Measurements from ENCODE around the gene NELFCD. TPM values are rescaled to one million over a fixed set of nuclear protein-coding genes. Genes with fewer than 3 reads are reported as not detected.

Gene NELFCD
- total RNA-seq, 1 experiment from 2014 or later, result 179 TPM

GRCh38 chr20:58984691-58985090 is 3.6 kb downstream of the NELFCD start:
- Mint-ChIP-seq H3K4me1 (ENCODE audit: low read depth, unreplicated experiment) (peaks cover 27% of the 10 kb centered on the region), H3K9me3 (ENCODE audit: low read depth, unreplicated experiment) (no peaks in the 10 kb centered on the region), H3K27me3 (ENCODE audit: unreplicated experiment) (no peaks in the 10 kb centered on the region), H3K4me3 (ENCODE audit: low read depth, unreplicated experiment) (no peak overlapping the region), H3K36me3 (ENCODE audit: insufficient read depth, unreplicated experiment) (peaks cover 65% of the 10 kb centered on the region), H3K27ac (ENCODE audit: unreplicated experiment) (no peak overlapping the region)
- CTCF ChIA-PET, result interaction anchor here (0.6 kb wide), 1 partner anchor 12 kb away, joined by 5 read pairs; no protein-coding TSS in a partner anchor
- no peak for DNase-seq
- intact Hi-C loops (cut with micrococcal nuclease; ENCODE audit: unreplicated experiment), result loop anchor here (5.0 kb wide), 3 partner anchors 48 to 92 kb away; partner anchors contain the start of gene ATP5F1E
- BruUV-seq (replicated peaks), result no TSS peak
- TF ChIP-seq, protein P1, sequence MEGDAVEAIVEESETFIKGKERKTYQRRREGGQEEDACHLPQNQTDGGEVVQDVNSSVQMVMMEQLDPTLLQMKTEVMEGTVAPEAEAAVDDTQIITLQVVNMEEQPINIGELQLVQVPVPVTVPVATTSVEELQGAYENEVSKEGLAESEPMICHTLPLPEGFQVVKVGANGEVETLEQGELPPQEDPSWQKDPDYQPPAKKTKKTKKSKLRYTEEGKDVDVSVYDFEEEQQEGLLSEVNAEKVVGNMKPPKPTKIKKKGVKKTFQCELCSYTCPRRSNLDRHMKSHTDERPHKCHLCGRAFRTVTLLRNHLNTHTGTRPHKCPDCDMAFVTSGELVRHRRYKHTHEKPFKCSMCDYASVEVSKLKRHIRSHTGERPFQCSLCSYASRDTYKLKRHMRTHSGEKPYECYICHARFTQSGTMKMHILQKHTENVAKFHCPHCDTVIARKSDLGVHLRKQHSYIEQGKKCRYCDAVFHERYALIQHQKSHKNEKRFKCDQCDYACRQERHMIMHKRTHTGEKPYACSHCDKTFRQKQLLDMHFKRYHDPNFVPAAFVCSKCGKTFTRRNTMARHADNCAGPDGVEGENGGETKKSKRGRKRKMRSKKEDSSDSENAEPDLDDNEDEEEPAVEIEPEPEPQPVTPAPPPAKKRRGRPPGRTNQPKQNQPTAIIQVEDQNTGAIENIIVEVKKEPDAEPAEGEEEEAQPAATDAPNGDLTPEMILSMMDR (IDR thresholded peaks at IDR 0.05; ENCODE audit: unreplicated experiment), result no peak

GRCh38 chr20:58985656-58986055 is 4.6 kb downstream of the NELFCD start:
- Mint-ChIP-seq H3K27me3 (ENCODE audit: unreplicated experiment) (no peaks in the 10 kb centered on the region), H3K9me3 (ENCODE audit: low read depth, unreplicated experiment) (no peaks in the 10 kb centered on the region), H3K36me3 (ENCODE audit: insufficient read depth, unreplicated experiment) (peaks cover 70% of the 10 kb centered on the region), H3K4me1 (ENCODE audit: low read depth, unreplicated experiment) (peaks cover 27% of the 10 kb centered on the region), H3K4me3 (ENCODE audit: low read depth, unreplicated experiment) (no peak overlapping the region), H3K27ac (ENCODE audit: unreplicated experiment) (no peak overlapping the region)
- intact Hi-C loops (cut with micrococcal nuclease; ENCODE audit: unreplicated experiment), result loop anchor here (5.0 kb wide), 1 partner anchor 78 kb away; no protein-coding TSS in a partner anchor
- TF ChIP-seq, protein P1 (IDR thresholded peaks at IDR 0.05; ENCODE audit: unreplicated experiment), result no peak
- CTCF ChIA-PET, result no interaction called here
- BruUV-seq (replicated peaks), result no TSS peak
- DNase-seq, result no peak

DNA sequence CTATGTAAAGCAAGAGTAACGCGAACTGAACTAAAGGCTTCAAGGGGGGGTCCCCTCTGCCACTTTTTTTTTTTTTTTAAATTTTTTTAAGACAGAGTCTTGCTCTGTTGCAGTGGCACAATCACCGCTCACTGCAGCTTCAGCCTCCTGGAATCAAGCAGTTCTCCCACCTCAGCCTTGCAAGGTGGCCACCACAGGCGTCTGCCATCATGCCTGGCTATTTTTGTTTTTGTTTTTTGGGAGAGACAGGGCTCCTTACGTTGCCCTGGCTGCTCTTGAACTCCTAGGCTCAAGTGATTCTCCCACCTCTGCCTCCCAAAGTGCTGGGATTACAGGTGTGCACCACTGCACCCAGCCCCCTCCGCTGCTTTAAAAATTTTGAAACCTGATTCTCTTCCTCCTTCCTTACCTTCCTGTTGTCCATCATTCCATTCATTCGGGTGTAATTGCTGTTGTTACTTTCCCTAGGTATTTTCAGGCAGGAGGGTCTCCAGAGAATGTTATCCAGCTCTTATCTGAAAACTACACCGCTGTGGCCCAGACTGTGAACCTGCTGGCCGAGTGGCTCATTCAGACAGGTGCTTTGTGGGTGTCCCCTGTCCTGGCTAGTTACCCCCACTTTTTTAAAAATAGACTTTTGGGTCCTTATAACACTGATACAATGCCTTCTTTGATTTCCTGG is 5.4 kb downstream of the NELFCD start:
- intact Hi-C loops (cut with micrococcal nuclease; ENCODE audit: unreplicated experiment), result loop anchor here (5.0 kb wide), 1 partner anchor 79 kb away; no protein-coding TSS in a partner anchor
- DNase-seq, result no peak
- Mint-ChIP-seq H3K4me1 (ENCODE audit: low read depth, unreplicated experiment) (peaks cover 27% of the 10 kb centered on the region), H3K27me3 (ENCODE audit: unreplicated experiment) (no peaks in the 10 kb centered on the region), H3K4me3 (ENCODE audit: low read depth, unreplicated experiment) (no peak overlapping the region), H3K36me3 (ENCODE audit: insufficient read depth, unreplicated experiment) (peaks cover 72% of the 10 kb centered on the region), H3K27ac (ENCODE audit: unreplicated experiment) (no peak overlapping the region), H3K9me3 (ENCODE audit: low read depth, unreplicated experiment) (no peaks in the 10 kb centered on the region)
- CTCF ChIA-PET, result interaction anchor here (0.7 to 0.9 kb wide), 2 partner anchors 9 to 46 kb away, joined by 3 read pairs; partner anchors contain the start of gene ATP5F1E
- TF ChIP-seq, protein P1 (IDR thresholded peaks at IDR 0.05; ENCODE audit: unreplicated experiment), result no peak
- no TSS peak for BruUV-seq (replicated peaks)

DNA sequence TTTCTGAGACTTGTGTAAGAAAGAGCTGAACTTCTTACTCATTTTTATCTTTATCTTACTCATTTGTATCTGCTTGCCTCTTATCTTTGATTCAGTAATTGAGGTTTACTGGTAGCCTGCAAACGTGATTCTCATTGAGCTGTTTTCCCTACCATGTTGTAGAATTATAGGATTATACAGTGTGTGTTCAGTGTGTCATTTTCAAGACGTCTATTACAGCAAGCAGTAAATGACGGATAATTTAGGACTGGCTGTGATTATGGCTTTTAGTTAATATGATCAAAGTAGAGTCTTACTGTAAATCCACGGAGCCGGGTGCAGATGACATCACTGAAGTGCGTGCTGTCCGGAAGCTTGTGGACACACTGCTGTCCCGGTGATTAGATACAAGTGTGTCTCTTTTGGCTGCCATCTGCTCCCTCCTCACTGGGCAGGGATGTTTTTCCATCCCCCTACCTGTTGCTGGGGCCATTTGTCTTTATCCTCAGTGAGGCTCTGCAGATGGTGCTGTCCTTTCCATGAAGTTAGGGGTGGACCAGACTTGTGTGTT is 6.0 kb downstream of the NELFCD start:
- H3K9me3 Mint-ChIP-seq (ENCODE audit: low read depth, unreplicated experiment), result no peaks in the 10 kb centered on the region
- no peak for DNase-seq
- intact Hi-C loops (cut with micrococcal nuclease; ENCODE audit: unreplicated experiment), result loop anchor here (5.0 kb wide), 1 partner anchor 80 kb away; no protein-coding TSS in a partner anchor
- peaks cover 25% of the 10 kb centered on the region for H3K4me1 Mint-ChIP-seq (ENCODE audit: low read depth, unreplicated experiment)
- no TSS peak for BruUV-seq (replicated peaks)
- no peak overlapping the region for H3K27ac Mint-ChIP-seq (ENCODE audit: unreplicated experiment)
- CTCF ChIA-PET, result interaction anchor here (0.7 to 0.9 kb wide), 2 partner anchors 9 to 45 kb away, joined by 3 read pairs; partner anchors contain the start of gene ATP5F1E
- peaks cover 72% of the 10 kb centered on the region for H3K36me3 Mint-ChIP-seq (ENCODE audit: insufficient read depth, unreplicated experiment)
- H3K4me3 Mint-ChIP-seq (ENCODE audit: low read depth, unreplicated experiment), result no peak overlapping the region
- H3K27me3 Mint-ChIP-seq (ENCODE audit: unreplicated experiment), result no peaks in the 10 kb centered on the region
- TF ChIP-seq, protein P1 (IDR thresholded peaks at IDR 0.05; ENCODE audit: unreplicated experiment), result no peak

Measured in Calu3 (cell line).